ENCODE measurements around the gene FGF12.

The FGF12 gene

DNA sequence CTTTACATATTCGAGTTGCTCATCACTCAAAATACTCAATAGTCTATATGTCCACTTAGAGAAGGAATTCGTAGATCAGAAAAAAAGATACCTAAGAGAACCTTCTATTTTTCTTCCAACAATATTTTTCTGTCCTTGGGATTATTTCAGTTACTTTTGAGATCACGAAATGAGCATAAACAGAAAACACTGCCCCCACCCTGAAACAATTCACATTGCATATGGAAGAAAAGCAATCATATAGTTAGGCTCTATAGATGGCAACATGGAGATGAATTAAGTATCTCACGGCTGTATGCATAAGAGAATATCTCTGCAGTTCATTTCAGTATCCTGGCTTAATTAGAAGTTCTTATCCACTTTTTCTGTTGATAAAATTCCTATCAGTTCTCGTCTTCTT lies 391.1 kb downstream of the FGF12 start:
- Histone ChIP-seq H3K4ac (ENCODE audit: low read depth, low read length) (no peak overlapping the region), H3K36me3 (ENCODE audit: control insufficient read depth in 1 of 2, insufficient read depth in 2 of 2, low read length in 2 of 2) (no peaks in the 10 kb centered on the region), H2BK120ac (ENCODE audit: insufficient read depth, low read length, poor library complexity) (no peak overlapping the region), H3K27me3 (ENCODE audit: insufficient read depth, low read length) (no peaks in the 10 kb centered on the region), H3K4me2 (ENCODE audit: low read length) (no peak overlapping the region), H3K79me1 (ENCODE audit: low read length) (no peaks in the 10 kb centered on the region), H2BK5ac (ENCODE audit: low read depth, low read length, poor library complexity) (no peak overlapping the region), H3K23ac (ENCODE audit: low read length) (no peak overlapping the region), H4K12ac (ENCODE audit: low read depth, low read length) (no peak overlapping the region), H3K4me1 (ENCODE audit: control insufficient read depth in 1 of 2, insufficient read depth in 2 of 2, low read length in 2 of 2) (no peaks in the 10 kb centered on the region), H3K18ac (ENCODE audit: low read length) (no peak overlapping the region), H2AK5ac (ENCODE audit: low read length) (no peak overlapping the region), H3K9ac (ENCODE audit: low read length) (no peak overlapping the region), H3K4me3 (ENCODE audit: low read depth, low read length) (no peak overlapping the region), H3K79me2 (ENCODE audit: control insufficient read depth, insufficient read depth, low read length, poor library complexity) (no peaks in the 10 kb centered on the region), H4K8ac (ENCODE audit: low read depth, low read length) (no peak overlapping the region), H4K91ac (ENCODE audit: low read depth, low read length) (no peak overlapping the region), H2BK12ac (ENCODE audit: low read length) (no peak overlapping the region), H3K9me3 (ENCODE audit: insufficient read depth, low read depth, low read length) (no peaks in the 10 kb centered on the region), H3K27ac (ENCODE audit: low read depth, low read length) (no peak overlapping the region), H3K14ac (ENCODE audit: low read length) (no peak overlapping the region), H2AFZ (ENCODE audit: insufficient read depth, low read length, poor library complexity) (no peak overlapping the region)
- no peak for DNase-seq
- WGBS (ENCODE audit: extremely low coverage, insufficient coverage, insufficient read length): no CpG with 5 or more reads among the region's 5 CpGs

DNA sequence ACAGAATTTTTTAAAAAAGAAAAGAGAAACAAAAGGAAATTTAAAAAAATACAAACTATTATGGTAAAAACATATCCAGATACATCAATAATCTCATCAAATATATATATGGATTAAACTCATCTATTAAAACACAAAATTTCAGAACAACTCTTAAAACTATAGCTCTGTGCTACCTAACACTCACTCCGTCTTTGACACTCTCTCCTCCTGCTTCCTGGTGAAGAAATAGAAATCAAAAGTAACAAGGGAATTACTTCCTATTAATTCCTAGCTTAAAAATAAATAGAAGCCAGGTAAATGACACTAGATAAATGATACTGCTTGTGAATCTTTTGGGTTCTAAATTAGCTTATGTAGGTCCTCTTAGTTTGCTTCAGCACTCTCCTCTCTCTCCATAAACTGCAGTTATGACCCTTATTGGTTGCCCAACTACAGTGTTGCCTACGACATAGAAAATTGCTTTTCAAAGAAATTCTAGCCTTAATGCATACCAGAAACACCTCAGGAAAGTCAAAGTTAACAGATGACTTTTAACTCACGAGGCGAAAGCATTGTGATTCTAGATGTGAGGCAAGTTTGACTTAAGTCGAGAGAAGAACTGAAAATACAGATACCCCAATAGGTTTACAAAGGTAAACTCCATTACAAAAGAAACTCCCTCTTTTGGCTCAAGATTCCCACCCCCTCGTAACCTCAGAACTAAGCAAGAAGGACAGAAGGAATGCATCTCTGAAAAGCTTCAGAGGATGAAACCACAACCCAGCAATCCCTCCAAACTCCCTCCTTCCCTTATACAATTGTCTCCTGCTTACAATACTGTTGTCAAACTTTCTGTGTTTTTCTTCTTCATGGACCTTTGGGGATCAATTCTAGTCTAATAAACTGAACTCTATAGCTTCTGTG lies 394.7 kb downstream of the FGF12 start:
- Histone ChIP-seq H3K14ac (ENCODE audit: low read length) (no peak overlapping the region), H3K79me1 (ENCODE audit: low read length) (no peaks in the 10 kb centered on the region), H4K8ac (ENCODE audit: low read depth, low read length) (no peak overlapping the region), H3K27me3 (ENCODE audit: insufficient read depth, low read length) (no peaks in the 10 kb centered on the region), H4K91ac (ENCODE audit: low read depth, low read length) (no peak overlapping the region), H3K4ac (ENCODE audit: low read depth, low read length) (no peak overlapping the region), H2BK12ac (ENCODE audit: low read length) (no peak overlapping the region), H3K36me3 (ENCODE audit: control insufficient read depth in 1 of 2, insufficient read depth in 2 of 2, low read length in 2 of 2) (no peaks in the 10 kb centered on the region), H2AFZ (ENCODE audit: insufficient read depth, low read length, poor library complexity) (no peak overlapping the region), H3K9me3 (ENCODE audit: insufficient read depth, low read depth, low read length) (no peaks in the 10 kb centered on the region), H3K4me1 (ENCODE audit: control insufficient read depth in 1 of 2, insufficient read depth in 2 of 2, low read length in 2 of 2) (no peaks in the 10 kb centered on the region), H4K12ac (ENCODE audit: low read depth, low read length) (no peak overlapping the region), H2BK120ac (ENCODE audit: insufficient read depth, low read length, poor library complexity) (no peak overlapping the region), H2AK5ac (ENCODE audit: low read length) (no peak overlapping the region), H2BK5ac (ENCODE audit: low read depth, low read length, poor library complexity) (no peak overlapping the region), H3K4me2 (ENCODE audit: low read length) (no peak overlapping the region), H3K79me2 (ENCODE audit: control insufficient read depth, insufficient read depth, low read length, poor library complexity) (no peaks in the 10 kb centered on the region), H3K23ac (ENCODE audit: low read length) (no peak overlapping the region), H3K9ac (ENCODE audit: low read length) (no peak overlapping the region), H3K27ac (ENCODE audit: low read depth, low read length) (no peak overlapping the region), H3K18ac (ENCODE audit: low read length) (no peak overlapping the region), H3K4me3 (ENCODE audit: low read depth, low read length) (no peak overlapping the region)
- no CpG with 5 or more reads among the region's 6 CpGs for WGBS (ENCODE audit: extremely low coverage, insufficient coverage, insufficient read length)
- DNase-seq: peak; percentile 11 to 26

DNA sequence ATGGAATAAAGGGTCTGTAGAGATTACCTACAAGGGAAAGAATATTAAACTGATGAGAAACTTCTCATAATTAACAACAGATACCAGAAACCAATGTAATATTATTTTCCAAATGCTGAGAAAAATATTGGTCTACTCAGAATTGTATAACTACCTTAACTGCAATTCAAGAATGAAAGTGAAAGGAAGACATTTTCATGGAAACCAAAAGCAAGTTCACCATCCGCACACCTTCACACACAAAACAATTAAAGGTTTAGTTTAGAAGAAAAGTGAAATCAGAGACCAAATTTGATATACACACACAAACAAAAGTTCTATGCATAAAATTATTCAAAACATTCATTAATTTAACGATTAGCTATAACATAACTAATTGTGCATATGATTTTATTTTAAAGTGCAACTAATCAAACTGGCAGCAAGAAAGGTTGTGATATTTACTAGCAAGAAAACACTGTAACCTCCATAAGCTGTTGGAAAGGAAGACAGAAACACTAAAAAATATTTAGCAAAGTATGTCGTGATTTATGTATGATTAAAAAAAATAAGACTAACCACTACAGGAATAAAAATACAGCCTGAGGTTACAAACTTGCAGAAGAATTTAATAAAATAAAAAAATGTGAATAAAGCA lies 395.5 kb downstream of the FGF12 start:
- H3K14ac ChIP-seq (ENCODE audit: low read length): no peak overlapping the region
- no peak overlapping the region for H2AFZ ChIP-seq (ENCODE audit: insufficient read depth, low read length, poor library complexity)
- no peak overlapping the region for H3K9ac ChIP-seq (ENCODE audit: low read length)
- H3K27me3 ChIP-seq (ENCODE audit: insufficient read depth, low read length): no peaks in the 10 kb centered on the region
- H3K9me3 ChIP-seq (ENCODE audit: insufficient read depth, low read depth, low read length): no peaks in the 10 kb centered on the region
- H2BK5ac ChIP-seq (ENCODE audit: low read depth, low read length, poor library complexity): no peak overlapping the region
- no peaks in the 10 kb centered on the region for H3K36me3 ChIP-seq (ENCODE audit: control insufficient read depth in 1 of 2, insufficient read depth in 2 of 2, low read length in 2 of 2)
- no peak overlapping the region for H2BK12ac ChIP-seq (ENCODE audit: low read length)
- no CpG with 5 or more reads among the region's 3 CpGs for WGBS (ENCODE audit: extremely low coverage, insufficient coverage, insufficient read length)
- no peak overlapping the region for H3K27ac ChIP-seq (ENCODE audit: low read depth, low read length)
- H3K23ac ChIP-seq (ENCODE audit: low read length): no peak overlapping the region
- no peak overlapping the region for H3K4me3 ChIP-seq (ENCODE audit: low read depth, low read length)
- no peak overlapping the region for H3K4ac ChIP-seq (ENCODE audit: low read depth, low read length)
- H3K79me2 ChIP-seq (ENCODE audit: control insufficient read depth, insufficient read depth, low read length, poor library complexity): no peaks in the 10 kb centered on the region
- H3K18ac ChIP-seq (ENCODE audit: low read length): no peak overlapping the region
- no peaks in the 10 kb centered on the region for H3K79me1 ChIP-seq (ENCODE audit: low read length)
- H3K4me1 ChIP-seq (ENCODE audit: control insufficient read depth in 1 of 2, insufficient read depth in 2 of 2, low read length in 2 of 2): no peaks in the 10 kb centered on the region
- no peak overlapping the region for H2AK5ac ChIP-seq (ENCODE audit: low read length)
- DNase-seq: no peak
- H4K12ac ChIP-seq (ENCODE audit: low read depth, low read length): no peak overlapping the region
- no peak overlapping the region for H3K4me2 ChIP-seq (ENCODE audit: low read length)
- H4K91ac ChIP-seq (ENCODE audit: low read depth, low read length): no peak overlapping the region
- H2BK120ac ChIP-seq (ENCODE audit: insufficient read depth, low read length, poor library complexity): no peak overlapping the region
- H4K8ac ChIP-seq (ENCODE audit: low read depth, low read length): no peak overlapping the region

DNA sequence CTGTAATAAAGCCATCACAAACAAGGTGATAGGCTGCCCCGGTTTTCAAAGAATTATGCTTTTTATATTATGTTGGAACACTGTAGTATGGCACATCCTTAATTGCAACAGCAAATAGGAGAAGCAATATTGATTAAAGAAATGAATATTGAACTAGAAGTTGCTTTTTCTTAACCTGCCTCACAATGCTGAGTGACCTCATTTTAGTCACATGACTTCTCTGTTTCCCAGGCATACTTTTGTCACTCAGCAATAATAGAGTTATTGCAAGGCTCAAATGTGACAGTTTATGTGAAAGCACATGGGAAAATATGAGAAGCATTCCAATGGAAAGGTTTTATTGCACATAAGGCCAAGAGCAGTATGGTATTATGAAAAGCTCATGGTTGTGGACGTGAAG lies 400.7 kb downstream of the FGF12 start:
- Histone ChIP-seq H3K79me1 (ENCODE audit: low read length) (no peaks in the 10 kb centered on the region), H4K91ac (ENCODE audit: low read depth, low read length) (no peak overlapping the region), H3K18ac (ENCODE audit: low read length) (no peak overlapping the region), H3K23ac (ENCODE audit: low read length) (no peak overlapping the region), H2AK5ac (ENCODE audit: low read length) (no peak overlapping the region), H3K27me3 (ENCODE audit: insufficient read depth, low read length) (no peaks in the 10 kb centered on the region), H3K79me2 (ENCODE audit: control insufficient read depth, insufficient read depth, low read length, poor library complexity) (no peaks in the 10 kb centered on the region), H3K14ac (ENCODE audit: low read length) (no peak overlapping the region), H3K9ac (ENCODE audit: low read length) (no peak overlapping the region), H2BK120ac (ENCODE audit: insufficient read depth, low read length, poor library complexity) (no peak overlapping the region), H3K27ac (ENCODE audit: low read depth, low read length) (no peak overlapping the region), H2AFZ (ENCODE audit: insufficient read depth, low read length, poor library complexity) (no peak overlapping the region), H4K12ac (ENCODE audit: low read depth, low read length) (no peak overlapping the region), H3K4me2 (ENCODE audit: low read length) (no peak overlapping the region), H4K8ac (ENCODE audit: low read depth, low read length) (no peak overlapping the region), H3K36me3 (ENCODE audit: control insufficient read depth in 1 of 2, insufficient read depth in 2 of 2, low read length in 2 of 2) (no peaks in the 10 kb centered on the region), H3K4me3 (ENCODE audit: low read depth, low read length) (no peak overlapping the region), H2BK5ac (ENCODE audit: low read depth, low read length, poor library complexity) (no peak overlapping the region), H3K4ac (ENCODE audit: low read depth, low read length) (no peak overlapping the region), H3K9me3 (ENCODE audit: insufficient read depth, low read depth, low read length) (no peaks in the 10 kb centered on the region), H3K4me1 (ENCODE audit: control insufficient read depth in 1 of 2, insufficient read depth in 2 of 2, low read length in 2 of 2) (no peaks in the 10 kb centered on the region), H2BK12ac (ENCODE audit: low read length) (no peak overlapping the region)
- no peak for DNase-seq
- no CpG with 5 or more reads among the region's 2 CpGs for WGBS (ENCODE audit: extremely low coverage, insufficient coverage, insufficient read length)
